NCI-H2029 treated with DMSO at 0.1 percent for 48 hours (cell line): ENCODE data around the gene NTM.

Experiments
- DNase-seq: peaks from one replicate; lab custom pipeline; 2025; lab: John Stamatoyannopoulos, UW

NTM gene

DNA sequence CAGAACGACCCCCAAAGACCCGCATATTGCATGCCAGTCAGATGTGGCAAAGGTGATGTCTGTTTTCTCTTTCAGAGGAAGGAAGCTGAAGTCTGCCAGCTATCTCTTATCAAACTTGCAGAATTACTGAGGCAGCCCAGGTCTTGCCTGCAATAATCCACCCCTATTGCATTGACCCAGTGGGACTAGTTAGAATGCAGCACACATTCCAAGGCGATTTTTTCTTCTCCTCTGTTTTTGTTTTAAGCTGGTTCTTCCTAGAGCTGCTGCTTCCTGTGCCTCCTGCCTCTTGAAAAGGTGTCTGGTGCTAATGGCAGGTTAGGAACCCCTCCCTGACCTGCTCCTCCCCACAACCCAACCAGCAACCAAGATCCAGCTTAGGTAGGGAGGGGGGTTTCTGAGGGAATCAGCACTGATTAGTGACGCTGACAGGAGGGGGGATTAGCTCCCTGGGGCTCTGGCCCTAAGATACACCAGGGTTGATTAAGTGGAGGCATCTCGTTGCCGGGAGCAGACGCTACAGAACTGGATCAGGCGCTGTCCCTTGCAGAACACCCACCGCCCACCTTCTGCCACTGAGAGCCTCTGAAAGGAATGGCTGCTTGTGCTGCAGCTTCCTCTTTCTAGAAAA, 2.8 kb downstream of the NTM start:
- no peak for DNase-seq

DNA sequence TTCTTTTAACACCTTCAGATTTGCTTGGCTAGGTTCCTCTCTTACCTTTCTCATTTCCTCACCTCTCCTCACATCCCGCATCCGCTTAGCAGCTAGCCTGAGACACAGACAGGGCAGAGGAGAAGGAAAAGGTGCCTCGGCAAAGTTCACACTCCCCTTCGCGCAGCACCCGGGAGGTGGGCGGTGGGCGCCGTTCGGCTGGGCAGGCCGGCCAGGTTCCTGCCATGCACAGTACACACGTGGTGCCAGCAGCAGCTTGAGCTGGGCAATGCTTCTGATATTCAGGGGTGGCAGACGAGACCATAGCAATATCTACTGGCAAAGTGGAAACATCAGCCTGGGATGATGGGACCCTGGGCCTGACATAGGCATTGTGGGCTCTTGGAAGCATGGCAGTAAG, 3.3 kb downstream of the NTM start:
- DNase-seq = no peak

DNA sequence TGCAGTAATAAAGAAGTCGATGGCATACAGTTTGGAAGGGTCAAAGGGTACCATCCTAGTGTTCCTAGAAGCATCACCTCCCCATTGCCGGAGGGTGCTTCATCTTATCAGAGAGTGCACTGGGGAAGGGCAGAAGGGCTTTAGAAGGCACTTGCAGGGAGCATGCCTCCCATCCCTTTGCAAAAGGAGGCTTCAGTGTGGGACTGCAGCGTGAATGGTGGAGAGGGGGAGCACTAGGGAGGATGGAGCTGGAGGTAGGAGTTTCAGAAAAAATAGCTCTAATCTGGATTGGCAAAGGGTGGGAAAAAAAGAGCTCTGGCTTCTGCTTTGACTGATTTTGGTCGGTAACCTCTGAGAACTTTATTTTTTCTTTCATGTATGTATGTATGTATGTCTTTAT, 5.0 kb downstream of the NTM start:
- DNase-seq = no peak

DNA sequence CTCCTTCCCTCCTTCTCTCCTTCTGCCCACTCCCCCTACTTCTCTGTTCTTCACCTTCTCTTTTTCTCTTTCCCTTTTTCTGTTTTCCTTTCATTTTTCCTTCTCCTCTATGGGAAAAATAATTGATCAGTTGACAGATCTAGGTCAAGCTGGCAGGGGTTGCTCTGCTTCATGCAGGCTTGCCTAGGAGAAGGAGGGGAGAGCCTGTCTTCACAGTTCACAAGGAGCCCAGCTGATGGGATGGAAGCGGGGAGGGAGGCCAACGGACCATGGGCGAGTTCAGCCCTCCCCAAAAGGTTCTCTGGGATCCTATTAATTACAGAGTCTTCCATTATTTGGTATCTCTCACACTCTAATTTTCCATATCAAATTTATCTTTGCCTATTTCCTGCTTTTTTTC, 5.5 kb downstream of the NTM start:
- DNase-seq = no peak

DNA sequence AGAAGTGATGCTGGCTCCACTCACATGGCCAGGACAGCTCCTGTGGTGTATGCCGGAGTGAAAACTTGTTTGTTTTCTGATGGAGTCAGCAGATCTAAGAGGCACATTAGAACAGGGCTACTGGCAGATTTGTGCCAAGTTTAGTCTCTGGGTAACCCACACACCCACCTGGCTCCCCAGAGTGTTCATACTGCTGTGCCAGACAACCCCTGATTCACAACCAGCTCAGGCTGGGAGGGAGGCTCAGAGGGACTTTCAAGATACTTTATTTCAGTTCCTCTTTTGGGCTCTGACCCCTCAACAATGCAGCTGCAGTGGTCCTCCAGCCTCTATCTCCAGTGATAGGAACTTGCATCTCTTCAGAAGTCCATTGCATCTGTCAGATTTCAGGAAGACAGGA, 8.5 kb downstream of the NTM start:
- no peak for DNase-seq

DNA sequence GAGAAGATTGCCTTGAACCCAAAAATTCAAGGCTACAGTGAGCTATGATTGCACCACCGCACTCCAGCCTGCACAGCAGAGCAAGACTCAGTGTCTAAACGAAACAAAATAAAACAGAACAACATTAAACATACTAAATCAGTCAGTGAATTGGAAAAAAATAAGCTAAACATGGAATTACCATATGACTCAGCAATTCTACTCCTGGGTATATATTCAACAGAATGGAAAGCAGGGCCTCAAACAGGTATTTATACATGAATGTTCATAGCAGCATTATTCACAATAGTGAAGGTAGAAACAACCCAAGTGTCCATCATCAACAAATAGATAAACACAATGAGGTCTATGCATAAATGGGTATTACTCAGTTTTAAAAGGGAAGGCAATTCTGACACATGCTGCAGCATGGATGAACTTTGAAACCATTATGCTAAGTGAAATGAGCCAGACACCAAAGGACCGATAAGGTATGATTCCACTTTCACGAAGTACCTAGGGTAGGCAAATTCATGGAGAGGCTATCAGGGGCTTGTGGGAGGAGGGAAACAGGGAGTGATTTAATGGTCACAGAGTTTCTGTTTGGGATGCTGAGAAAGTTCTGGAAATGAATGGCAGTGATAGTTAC, 15.5 kb downstream of the NTM start:
- no peak for DNase-seq

DNA sequence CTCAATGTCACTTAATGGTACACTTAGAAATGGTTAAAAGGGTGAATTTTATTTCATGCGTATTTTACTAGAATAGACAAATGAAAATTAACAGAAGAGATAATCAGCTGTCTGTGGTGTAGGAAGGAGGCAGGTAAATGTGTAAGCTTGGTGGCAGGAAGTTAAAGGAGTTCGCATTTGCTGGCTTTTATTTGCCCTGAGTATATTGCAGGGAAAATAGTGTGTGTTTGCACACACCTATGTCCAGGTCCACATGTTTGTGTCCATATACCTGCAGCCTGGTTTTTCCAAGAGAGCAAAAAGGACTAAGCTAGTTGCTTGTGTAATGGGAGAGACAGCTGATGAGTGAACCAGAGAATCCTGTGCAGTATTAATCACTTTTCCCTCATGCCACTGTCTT, 16.0 kb downstream of the NTM start:
- no peak for DNase-seq

DNA sequence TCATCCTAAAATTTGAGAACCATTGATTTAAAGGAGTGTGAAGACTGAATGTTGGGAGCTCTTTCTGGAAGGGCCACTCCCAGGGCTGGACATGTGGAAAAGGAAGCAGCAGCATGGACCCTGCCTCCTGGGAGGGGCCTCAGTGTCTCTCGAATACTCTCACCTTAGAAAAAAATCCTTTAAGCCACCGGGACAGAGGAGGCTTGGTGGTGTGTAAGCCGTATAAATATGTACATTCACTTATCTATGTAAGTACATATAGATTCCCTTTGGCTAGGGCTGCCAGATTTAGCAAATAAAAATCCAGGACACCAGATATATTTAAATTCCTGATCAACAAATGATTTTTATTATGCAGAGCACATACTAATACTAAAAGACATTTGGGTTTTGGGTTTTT, 17.6 kb downstream of the NTM start:
- no peak for DNase-seq

DNA sequence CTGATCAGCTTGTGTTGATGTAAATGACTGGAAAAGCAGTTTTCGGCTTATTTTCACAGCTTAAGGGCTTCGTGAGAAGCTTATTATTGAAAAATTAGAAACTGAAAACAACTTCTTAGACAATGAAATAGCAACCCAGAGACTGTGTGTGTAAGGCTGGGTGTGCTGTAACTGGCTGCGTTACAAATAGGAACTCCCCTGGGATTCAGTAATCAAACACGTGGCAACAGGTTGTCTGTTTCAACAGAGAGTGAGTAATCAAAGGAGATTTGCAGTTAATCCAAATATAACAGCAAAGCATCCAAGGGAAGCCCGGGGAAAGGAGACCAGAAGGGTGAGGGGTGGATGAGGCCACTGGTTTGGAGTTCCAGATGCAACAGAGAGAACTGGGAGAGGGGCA, 19.2 kb downstream of the NTM start:
- DNase-seq = no peak

DNA sequence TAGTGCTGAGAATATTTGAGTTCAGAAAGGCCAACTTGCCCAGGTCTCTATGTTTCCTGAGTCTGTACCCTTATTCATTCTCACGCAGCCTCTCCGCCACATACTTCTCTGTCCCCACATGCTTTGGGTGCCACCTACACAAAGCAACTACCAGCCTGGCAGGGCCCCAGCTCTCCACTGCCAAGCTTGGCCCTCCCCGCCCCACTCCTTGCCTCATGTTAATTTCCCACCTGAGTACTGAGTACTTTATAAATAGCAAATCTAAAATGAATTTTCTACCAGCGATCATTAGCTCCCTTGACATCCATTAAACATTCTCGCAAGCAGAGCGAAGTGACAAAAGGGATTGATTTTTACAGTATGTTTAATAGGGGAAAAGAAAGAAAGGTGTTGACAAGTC, 20.8 kb downstream of the NTM start:
- no peak for DNase-seq

DNA sequence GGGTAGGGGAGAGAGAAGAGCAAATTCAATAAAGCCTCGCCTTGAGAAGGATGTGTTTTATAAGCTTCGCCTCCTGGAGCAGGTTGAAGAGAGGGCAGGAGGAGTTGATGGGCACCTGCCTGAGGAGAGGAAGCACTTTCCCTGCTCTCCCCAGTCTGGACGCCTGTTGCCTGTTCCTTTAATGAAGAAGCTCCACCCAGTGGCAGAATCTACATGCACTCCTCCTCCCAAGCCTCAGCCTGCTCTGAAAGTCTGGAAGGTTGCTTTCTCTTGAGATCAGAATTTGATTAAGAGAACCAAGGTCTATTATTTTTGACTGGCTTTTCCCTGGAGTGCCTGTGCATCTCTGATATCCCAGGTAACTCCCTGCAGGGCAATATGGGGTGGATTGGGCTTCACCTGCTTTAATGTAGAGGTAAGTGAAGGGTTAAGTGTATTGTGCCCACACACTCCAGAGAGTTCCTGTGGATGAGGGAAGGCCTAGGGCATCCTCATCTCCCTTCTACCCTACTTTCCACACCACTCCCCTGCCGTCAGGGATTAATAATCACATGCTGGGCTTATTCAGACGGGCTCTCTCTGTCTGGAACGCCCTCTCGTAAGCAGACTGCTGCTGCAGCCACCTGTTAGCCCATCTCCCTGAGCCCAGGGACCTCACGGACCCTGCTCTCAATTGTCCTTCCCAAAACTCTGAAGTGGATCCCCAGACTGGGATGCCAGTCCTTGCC, 22.3 kb downstream of the NTM start:
- DNase-seq = no peak

DNA sequence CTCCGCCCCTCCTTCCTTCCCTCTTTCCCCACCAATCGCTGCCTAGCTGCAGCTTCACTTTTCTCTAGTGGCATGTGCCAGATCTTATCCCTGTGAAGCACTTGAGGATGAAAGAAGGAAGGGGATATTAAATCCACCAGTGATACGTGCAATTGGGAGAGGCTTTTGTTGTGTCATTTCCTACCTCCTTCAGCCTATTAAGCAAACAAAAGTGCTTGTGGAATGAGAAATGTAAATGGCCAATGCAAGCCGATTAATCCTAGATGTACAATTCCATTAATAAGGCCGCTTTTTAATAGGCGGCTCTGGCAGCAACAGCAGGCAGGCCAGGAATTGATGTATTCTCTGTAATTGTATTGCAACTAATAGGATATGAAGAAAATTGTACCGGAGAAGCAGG, 23.3 kb downstream of the NTM start:
- DNase-seq = no peak

DNA sequence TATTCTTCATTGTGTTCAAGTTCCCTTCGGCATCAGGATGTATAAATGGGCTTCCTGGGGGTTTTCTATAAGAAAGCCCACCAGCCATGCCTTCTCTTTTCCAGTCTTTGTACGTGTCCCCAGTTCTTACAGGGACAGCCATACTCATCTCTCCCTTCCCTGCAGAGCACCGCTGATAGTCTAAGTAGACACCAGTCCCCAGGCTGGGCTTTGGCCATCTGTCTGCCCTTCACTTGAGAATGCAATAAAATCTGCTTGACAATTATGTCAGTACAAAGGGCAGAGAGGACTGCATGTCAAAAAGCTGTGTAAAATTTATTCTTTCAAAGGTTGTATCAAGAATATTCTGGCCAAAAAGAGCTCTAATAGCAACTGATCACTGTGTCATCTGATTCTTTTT, 27.3 kb downstream of the NTM start:
- no peak for DNase-seq

DNA sequence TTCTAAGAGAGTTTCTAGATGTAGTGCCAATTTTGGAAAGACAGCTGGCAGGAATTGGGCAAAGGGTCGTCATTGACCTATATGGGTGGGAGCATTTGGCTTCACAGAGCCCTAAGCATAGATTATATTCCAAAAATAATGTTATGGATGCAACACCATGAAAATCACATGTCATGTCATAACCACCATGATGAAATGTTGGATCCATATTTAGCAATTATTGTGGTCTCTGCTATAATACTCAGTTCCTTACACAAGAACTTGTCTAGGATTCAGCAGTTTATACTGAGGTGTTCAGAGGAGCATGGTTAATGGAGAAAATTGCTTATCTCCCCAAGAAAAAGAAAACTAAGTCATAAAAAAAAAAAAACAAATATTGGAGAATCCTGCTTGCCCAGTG, 31.6 kb downstream of the NTM start:
- no peak for DNase-seq

DNA sequence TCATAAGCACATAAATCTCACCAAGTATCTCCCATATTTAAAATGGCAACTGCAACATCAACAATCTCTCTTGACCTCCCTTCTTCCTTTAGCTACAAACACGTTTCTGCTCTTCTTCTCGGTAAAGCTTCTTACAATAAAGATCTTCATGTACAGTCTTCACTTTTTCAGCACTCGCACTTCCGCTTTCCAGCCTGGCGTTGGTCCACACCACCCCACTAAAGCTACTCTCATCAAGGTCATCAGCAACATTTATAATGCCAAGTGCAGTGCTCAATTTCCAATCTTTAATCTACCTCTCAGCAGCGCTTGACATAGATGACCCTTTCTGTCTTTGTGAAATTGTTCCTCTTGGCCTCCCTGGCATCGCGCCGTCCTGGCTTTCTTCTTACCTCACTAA, 33.6 kb downstream of the NTM start:
- DNase-seq = no peak

DNA sequence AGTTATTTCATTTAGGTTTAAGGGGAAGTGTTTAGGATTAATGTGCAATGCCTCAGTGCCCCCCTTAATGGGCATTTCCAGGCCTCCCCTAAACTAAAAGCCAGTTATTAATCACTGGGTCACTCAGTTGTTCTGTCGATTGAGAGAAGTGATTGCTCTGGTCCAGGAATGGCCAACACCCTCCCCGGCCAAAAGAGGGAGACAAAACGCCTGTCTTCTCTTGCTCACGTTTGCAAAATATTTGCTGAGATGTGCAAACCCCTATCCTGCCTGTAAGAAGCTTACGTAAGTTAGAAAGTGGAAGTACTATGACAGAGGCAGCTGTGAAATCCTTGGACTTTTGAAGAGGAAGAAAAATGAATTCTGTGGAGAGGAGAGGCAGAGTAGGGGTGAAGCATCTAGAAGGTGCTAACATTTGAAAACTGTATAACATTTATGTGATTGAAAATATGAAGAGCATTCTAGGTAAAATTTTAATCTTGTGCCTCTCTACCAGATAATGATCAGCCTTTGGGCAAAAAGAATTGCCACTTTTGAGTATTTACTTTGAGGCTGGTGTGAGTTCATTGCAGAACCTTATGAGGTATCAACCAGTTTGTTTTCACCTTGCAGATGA, 37.7 kb downstream of the NTM start:
- no peak for DNase-seq

DNA sequence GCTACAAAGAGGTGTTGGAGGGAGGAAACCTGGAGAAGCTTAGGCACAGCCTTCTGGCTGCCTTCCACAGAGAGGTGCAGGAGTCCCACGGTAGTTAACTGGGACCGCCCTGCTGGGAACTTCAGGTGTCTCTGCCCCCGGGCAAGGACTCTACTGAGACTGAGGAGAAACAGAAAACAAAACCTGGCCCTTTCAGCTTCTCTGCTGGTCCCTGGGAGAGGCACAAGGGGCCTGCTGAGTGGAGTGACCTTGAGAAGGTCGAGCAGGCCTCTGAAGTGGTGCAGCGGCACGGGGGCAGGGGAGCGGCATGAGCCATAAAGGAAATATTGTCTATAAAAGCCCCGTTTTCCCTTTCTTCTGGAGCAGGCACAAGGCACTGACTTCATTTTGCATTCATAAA, 38.9 kb downstream of the NTM start:
- DNase-seq = no peak

DNA sequence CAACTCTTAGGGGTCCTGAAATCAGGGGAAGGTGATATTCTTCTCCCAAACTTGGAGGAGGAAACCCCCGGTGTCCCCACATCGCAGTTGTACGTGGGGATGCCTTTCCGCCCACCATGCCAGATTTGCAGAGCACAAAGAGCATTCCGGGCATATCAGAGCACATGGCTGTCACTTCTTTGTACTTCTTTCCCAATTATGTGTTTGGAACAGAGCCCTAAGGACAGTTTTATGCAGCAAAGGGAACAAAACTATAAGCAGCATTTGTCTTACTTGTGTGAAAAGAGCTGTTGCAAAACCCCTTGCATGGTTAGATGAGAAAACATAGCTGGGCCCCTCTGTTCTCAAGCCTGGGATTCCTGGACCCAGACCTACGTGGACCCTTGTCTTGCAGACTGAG, 41.2 kb downstream of the NTM start:
- no peak for DNase-seq

DNA sequence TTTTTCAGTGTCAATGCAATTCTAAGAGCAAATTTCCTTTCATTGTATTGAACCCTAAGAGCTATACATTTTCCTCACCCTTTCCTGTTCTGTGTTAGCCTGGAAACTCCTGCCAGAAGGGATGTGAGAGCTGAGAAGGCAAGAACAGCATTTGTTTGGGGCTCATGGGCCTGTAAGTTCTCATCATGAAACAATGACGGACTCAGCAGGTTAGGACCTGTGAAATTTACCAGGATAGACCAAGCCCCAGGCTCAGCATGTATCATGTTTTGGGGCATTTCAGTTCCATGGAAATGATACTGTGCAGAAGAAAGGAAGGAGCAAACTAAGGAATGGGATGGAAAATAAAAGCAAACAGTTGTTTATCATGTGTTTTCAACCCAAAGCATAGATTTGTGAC, 41.6 kb downstream of the NTM start:
- DNase-seq = no peak

DNA sequence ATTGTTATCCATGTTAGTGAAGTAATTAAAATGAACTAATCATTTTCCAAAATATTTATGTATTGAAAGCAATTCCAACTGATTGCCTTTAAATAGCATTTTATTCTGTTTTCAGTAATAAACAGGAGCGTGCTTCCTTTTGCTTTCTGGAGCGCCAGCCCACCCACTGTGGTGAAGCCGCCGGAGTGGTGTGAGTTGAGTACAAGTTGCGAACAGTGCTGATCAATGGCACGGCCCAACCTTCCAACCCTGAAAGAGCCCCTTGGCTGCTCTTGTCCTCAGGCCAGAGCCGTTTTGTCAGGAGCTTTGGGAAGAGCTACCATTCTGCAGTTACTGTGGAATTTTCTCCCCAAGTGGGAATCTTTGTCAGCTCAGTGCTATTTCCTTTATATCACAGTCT, 42.8 kb downstream of the NTM start:
- DNase-seq = no peak

DNA sequence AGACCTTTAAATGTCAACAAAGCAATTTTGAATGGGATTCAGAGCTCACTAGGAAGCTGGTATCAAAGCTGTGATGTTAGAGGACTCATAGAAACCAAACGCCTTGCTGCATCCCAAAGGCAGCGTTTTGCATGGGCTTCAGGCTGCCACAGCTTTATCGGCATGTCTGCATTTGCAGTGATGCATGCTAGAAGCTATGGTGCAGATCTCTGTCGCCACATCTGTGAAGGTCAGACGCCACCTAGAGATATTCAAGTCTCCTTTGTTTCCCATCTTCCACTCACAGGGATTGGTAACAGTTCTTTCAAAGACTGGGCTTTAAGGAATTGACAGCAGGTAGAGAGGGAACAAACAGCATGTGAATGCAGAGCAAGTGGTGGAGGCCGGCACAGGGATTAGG, 47.8 kb downstream of the NTM start:
- DNase-seq = no peak

DNA sequence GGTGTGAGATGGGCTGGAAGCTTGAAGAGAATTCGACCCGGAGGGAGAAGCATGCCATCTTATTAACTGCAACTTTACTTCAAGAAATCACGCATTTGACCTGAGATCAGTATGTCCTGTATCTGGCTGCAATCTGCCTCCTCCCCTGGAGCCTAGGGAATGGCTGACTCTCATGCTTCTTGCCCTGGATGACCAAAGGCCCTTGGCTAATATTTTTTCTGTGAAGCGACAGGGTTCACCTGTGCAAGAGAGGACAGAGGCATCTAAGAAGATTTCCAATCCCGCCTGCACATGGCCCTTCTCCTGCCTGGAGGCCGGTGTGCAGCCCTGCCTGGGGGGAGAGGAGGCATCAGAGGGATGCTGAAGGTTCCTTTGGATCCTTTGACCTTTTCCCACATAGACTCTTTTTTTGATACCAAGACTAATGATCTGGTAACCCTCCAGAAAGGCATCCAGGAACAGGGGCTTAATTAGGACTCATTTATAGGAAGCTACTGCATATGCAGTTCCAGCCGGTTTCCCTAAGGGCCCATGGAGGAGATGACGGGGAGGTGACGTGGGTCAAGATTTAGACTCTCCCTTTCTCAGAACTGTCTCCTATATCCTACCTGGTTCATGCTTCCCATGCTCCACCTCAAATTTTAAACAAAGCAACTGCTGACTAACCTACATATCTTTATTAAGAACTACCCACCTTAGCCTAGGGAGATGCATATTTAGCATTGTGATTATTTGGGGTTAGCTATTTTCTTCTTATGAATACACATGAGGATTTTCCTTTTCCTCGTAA, 50.8 kb downstream of the NTM start:
- no peak for DNase-seq

DNA sequence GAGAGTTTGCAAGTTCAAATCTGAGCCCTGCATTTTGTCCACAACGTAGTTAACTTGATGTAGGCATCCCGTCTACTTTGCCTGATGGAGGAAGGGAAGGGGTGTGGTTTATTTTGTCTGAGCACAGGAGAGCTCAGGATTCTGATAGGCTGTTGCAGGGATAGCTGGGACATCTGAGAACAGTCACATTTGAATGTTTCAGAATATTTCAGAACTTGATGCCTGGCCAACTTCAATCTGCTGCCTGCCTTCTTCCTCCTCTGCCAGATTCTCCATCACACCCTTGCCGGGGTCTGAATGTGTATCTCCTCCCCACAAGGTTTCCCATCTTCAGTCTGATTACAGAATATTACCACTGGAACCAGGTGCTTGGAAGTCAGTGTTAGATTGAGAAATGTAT, 51.6 kb downstream of the NTM start:
- no peak for DNase-seq
